Measurements from ENCODE around the gene TRIAP1. TPM values are rescaled to one million over a fixed set of nuclear protein-coding genes. Genes with fewer than 3 reads are reported as not detected.
"Not testable (repeated sequence)": the region's sequence is repeated elsewhere in the genome, so short reads cannot be mapped to it uniquely, and the experiment has no call there.

Gene TRIAP1
- total and polyA plus RNA-seq, 8 donors, result 4.7 to 40.6 (median 14.7) TPM

- peaks cover 0 to 21% (median 10%) of the 10 kb centered on the region in 4 donors for H3K4me1 ChIP-seq
- intact Hi-C loops (cut with DNase I; ENCODE audit: low total_unique reads), result no loop called here
- TF ChIP-seq EP300 (IDR thresholded peaks at IDR 0.05) (no peak), POLR2A (IDR thresholded peaks at IDR 0.05) (no peak), CTCF (IDR thresholded peaks at IDR 0.05) (no peak), POLR2AphosphoS5 (IDR thresholded peaks at IDR 0.05) (no peak)
- no peaks in the 10 kb centered on the region for H3K27me3 ChIP-seq
- no peaks in the 10 kb centered on the region for H3K9me3 ChIP-seq
- DNase-seq, result no peak
- peak overlapping the region in 2 of 5 donors; percentile 4 to 14 for H3K27ac ChIP-seq
- H3K4me3 ChIP-seq, result no peak overlapping the region
- 78 to 90% (median 84%) methylated on average over 3 of the region's 3 CpGs for WGBS, 5 donors
- peaks cover 14 to 87% (median 77%) of the 10 kb centered on the region in 4 donors for H3K36me3 ChIP-seq
These were observed 7.0 kb upstream of the TRIAP1 start for GRCh38 chr12:120453060-120453750.

GRCh38 chr12:120452524-120452923 is 6.3 kb upstream of the TRIAP1 start:
- intact Hi-C loops (cut with DNase I; ENCODE audit: low total_unique reads); H3K9me3 ChIP-seq; H3K27me3 ChIP-seq; DNase-seq; H3K4me3 ChIP-seq: not testable (repeated sequence)
- H3K4me1 ChIP-seq, result peaks cover 4 to 28% (median 16%) of the 10 kb centered on the region in 4 donors
- peaks cover 7 to 80% (median 71%) of the 10 kb centered on the region in 4 donors for H3K36me3 ChIP-seq
- 83 to 90% (median 89%) methylated on average over 5 of the region's 5 CpGs for WGBS, 5 donors
- peak overlapping the region in 1 of 5 donors; percentile 4 for H3K27ac ChIP-seq

- no peak for DNase-seq
- peaks cover 18 to 49% (median 37%) of the 10 kb centered on the region in 4 donors for H3K4me1 ChIP-seq
- no peaks in the 10 kb centered on the region for H3K27me3 ChIP-seq
- H3K27ac ChIP-seq, result no peak overlapping the region
- intact Hi-C loops (cut with DNase I; ENCODE audit: low total_unique reads), result no loop called here
- H3K4me3 ChIP-seq, result peak overlapping the region in 1 of 4 donors; percentile 85
- H3K9me3 ChIP-seq, result no peaks in the 10 kb centered on the region
- peaks cover 7 to 52% (median 49%) of the 10 kb centered on the region in 4 donors for H3K36me3 ChIP-seq
- no peak for TF ChIP-seq EP300 (IDR thresholded peaks at IDR 0.05)
- TF ChIP-seq POLR2A (IDR thresholded peaks at IDR 0.05), result no peak
- 92 to 96% (median 94%) methylated on average over 4 of the region's 4 CpGs for WGBS, 5 donors
These were observed 1.8 kb upstream of the TRIAP1 start for GRCh38 chr12:120447992-120448391.

GRCh38 chr12:120446844-120447178 is 627 bp upstream of the TRIAP1 start:
- H3K27me3 ChIP-seq; intact Hi-C loops (cut with DNase I; ENCODE audit: low total_unique reads); H3K9me3 ChIP-seq; DNase-seq: not testable (repeated sequence)
- Histone ChIP-seq H3K27ac (peak overlapping the region; percentile 89 to 94 (median 93)), H3K4me3 (peak overlapping the region; percentile 85 to 97 (median 92)), H3K4me1 (peaks cover 18 to 42% (median 35%) of the 10 kb centered on the region in 4 donors), H3K36me3 (peaks cover 15 to 53% (median 49%) of the 10 kb centered on the region in 4 donors)
- WGBS, 5 donors, result 2 to 9% (median 4%) methylated on average over 12 to 17 of the region's 17 CpGs

- no peak overlapping the region for H3K27ac ChIP-seq
- intact Hi-C loops (cut with DNase I; ENCODE audit: low total_unique reads), result no loop called here
- 82 to 89% (median 84%) methylated on average over 2 of the region's 2 CpGs for WGBS, 5 donors
These were observed 1.5 kb downstream of the TRIAP1 start for GRCh38 chr12:120444676-120445075.

More at GRCh38 chr12:120444676-120445075, 1.5 kb downstream of the TRIAP1 start:
- TF ChIP-seq EP300 (IDR thresholded peaks at IDR 0.05), result no peak
- TF ChIP-seq POLR2A (IDR thresholded peaks at IDR 0.05), result no peak
- no peak for TF ChIP-seq POLR2AphosphoS5 (IDR thresholded peaks at IDR 0.05)
- no peak for TF ChIP-seq CTCF (IDR thresholded peaks at IDR 0.05)
- H3K27me3 ChIP-seq, result no peaks in the 10 kb centered on the region
- peaks cover 22 to 51% (median 42%) of the 10 kb centered on the region in 4 donors for H3K4me1 ChIP-seq
- peaks cover 22 to 60% (median 53%) of the 10 kb centered on the region in 4 donors for H3K36me3 ChIP-seq
- no peak for DNase-seq
- no peak overlapping the region for H3K4me3 ChIP-seq
- H3K9me3 ChIP-seq, result no peaks in the 10 kb centered on the region
